Renal pelvis (tissue), 4 donors: ENCODE data around the gene AUTS2. TPM values are rescaled to one million over a fixed set of nuclear protein-coding genes. Genes with fewer than 3 reads are reported as not detected.

ENCODE experiments used
- DNase-seq: peaks from one replicate; pipeline ENCODE4 v3.0.0-alpha.2; 2013
- polyA plus RNA-seq, 3 donors: library from polyadenylated mRNA; unstranded; fragments of 120-200 nt; gene quantifications; one replicate each; pipeline ENCODE4 v1.2.1, GENCODE V29; 2013; ENCODE audit not compliant: insufficient read length in 3 of 3

Gene AUTS2
- polyA plus RNA-seq, 3 donors: 85.8 to 114 (median 86.6) TPM

- DNase-seq: no peak
These were observed 86.4 kb downstream of the AUTS2 start for GRCh38 chr7:69684369-69685292.

- DNase-seq: no peak
These were observed 87.0 kb downstream of the AUTS2 start for GRCh38 chr7:69685293-69685631.

- DNase-seq: no peak
These were observed 88.1 kb downstream of the AUTS2 start for GRCh38 chr7:69686366-69686765.

GRCh38 chr7:69687739-69688433 lies 89.6 kb downstream of the AUTS2 start:
- DNase-seq: no peak

GRCh38 chr7:69690329-69690728 lies 92.1 kb downstream of the AUTS2 start:
- DNase-seq: no peak

- no peak for DNase-seq
These were observed 93.1 kb downstream of the AUTS2 start for GRCh38 chr7:69691327-69691726.

- no peak for DNase-seq
These were observed 93.5 kb downstream of the AUTS2 start for GRCh38 chr7:69691734-69692133.

- DNase-seq: no peak
These were observed 94.3 kb downstream of the AUTS2 start for GRCh38 chr7:69692611-69693010.

GRCh38 chr7:69693042-69693441 lies 94.8 kb downstream of the AUTS2 start:
- no peak for DNase-seq

- no peak for DNase-seq
These were observed 97.8 kb downstream of the AUTS2 start for GRCh38 chr7:69696054-69696591.

- no peak for DNase-seq
These were observed 98.7 kb downstream of the AUTS2 start for GRCh38 chr7:69696686-69697685.

- no peak for DNase-seq
These were observed 100.0 kb downstream of the AUTS2 start for GRCh38 chr7:69698109-69698825.

- DNase-seq: no peak
These were observed 101.7 kb downstream of the AUTS2 start for GRCh38 chr7:69699931-69700330.

GRCh38 chr7:69700331-69700730 lies 102.1 kb downstream of the AUTS2 start:
- DNase-seq: no peak

GRCh38 chr7:69701288-69701687 lies 103.0 kb downstream of the AUTS2 start:
- no peak for DNase-seq

- no peak for DNase-seq
These were observed 104.1 kb downstream of the AUTS2 start for GRCh38 chr7:69702357-69702756.

- no peak for DNase-seq
These were observed 104.8 kb downstream of the AUTS2 start for GRCh38 chr7:69703099-69703498.

- no peak for DNase-seq
These were observed 107.8 kb downstream of the AUTS2 start for GRCh38 chr7:69706070-69706469.

- DNase-seq: no peak
These were observed 110.6 kb downstream of the AUTS2 start for GRCh38 chr7:69708857-69709256.

- no peak for DNase-seq
These were observed 112.6 kb downstream of the AUTS2 start for GRCh38 chr7:69710768-69711438.
